Gastroesophageal sphincter (tissue), 3 donors: ENCODE data around the gene KREMEN1.

Experiments used
- EP300 ChIP-seq: sonication (generic); formaldehyde crosslinking; IDR thresholded peaks from one replicate; pipeline ENCODE4 v1.6.1; 2017; ENCODE audit warnings: antibody characterized with exemption, mild to moderate bottlenecking
- POLR2A ChIP-seq, 2 donors: fragments of 450-650 bp; IDR thresholded peaks; one replicate each; pipeline ENCODE4 v1.6.1; 2017; ENCODE audit warnings: antibody characterized with exemption in 2 of 2, mild to moderate bottlenecking in 2 of 2, moderate library complexity in 1 of 2
- POLR2AphosphoS5 ChIP-seq: sonication (generic); formaldehyde crosslinking; IDR thresholded peaks from one replicate; pipeline ENCODE4 v1.6.1; 2017; ENCODE audit warnings: antibody characterized with exemption
- TF ChIP-seq, protein P1 (sequence below), 4 experiments: fragments of 200-600 bp in 2 of 4; fragments of 450-650 bp in 2 of 4; sonication (generic) in 1 of 4; IDR thresholded peaks; one replicate each; pipeline ENCODE4 v1.5.1; 2017 to 2019; ENCODE audit warnings: antibody characterized with exemption in 4 of 4, mild to moderate bottlenecking in 2 of 4, moderate library complexity in 2 of 4

DNA sequence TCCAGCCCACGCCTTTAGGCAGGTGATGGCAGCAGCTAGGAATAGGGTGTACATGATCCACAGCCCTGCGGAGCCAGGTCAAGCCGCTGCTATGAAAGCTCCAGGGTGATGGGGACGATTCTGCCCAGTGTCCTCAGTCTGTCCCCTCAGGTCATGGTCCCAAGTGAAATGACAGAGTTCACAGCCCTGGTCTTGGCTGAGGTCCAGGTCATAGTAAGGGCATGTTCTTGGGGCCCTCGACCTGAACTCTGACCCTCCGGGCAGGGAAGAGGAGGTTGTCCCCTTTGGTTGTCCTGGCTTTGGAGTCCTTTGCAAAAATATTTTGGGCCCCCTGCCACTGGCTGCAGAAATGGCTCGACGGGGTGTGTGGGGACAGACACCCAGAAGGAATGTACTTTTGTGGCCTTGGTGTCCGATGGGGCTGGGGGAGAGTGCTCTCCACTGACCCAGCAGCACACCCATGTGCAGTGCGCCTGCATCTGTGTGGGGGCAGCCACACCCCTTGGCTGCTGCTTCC lies 18.5 kb upstream of the KREMEN1 start:
- TF ChIP-seq, protein P1, sequence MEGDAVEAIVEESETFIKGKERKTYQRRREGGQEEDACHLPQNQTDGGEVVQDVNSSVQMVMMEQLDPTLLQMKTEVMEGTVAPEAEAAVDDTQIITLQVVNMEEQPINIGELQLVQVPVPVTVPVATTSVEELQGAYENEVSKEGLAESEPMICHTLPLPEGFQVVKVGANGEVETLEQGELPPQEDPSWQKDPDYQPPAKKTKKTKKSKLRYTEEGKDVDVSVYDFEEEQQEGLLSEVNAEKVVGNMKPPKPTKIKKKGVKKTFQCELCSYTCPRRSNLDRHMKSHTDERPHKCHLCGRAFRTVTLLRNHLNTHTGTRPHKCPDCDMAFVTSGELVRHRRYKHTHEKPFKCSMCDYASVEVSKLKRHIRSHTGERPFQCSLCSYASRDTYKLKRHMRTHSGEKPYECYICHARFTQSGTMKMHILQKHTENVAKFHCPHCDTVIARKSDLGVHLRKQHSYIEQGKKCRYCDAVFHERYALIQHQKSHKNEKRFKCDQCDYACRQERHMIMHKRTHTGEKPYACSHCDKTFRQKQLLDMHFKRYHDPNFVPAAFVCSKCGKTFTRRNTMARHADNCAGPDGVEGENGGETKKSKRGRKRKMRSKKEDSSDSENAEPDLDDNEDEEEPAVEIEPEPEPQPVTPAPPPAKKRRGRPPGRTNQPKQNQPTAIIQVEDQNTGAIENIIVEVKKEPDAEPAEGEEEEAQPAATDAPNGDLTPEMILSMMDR (IDR thresholded peaks at IDR 0.05): no peak
- TF ChIP-seq EP300: no peak
- TF ChIP-seq POLR2AphosphoS5: no peak
- TF ChIP-seq POLR2A (IDR thresholded peaks at IDR 0.05): no peak
